ENCODE results near the gene DUSP5. TPM values are rescaled to one million over a fixed set of nuclear protein-coding genes. Genes with fewer than 3 reads are reported as not detected.
A peak's percentile ranks its signal among the peaks of the same experiment; 100 is the strongest.

DUSP5 gene
- total and polyA plus RNA-seq, 2 of the 8 experiments (the other 6 are each of a cell fraction or from before 2014, with no cell fraction given), result 13.6 to 30.3 TPM

- peak overlapping the region in 1 of 2 experiments; percentile 44; a peak in 1 of 4 replicates for H3K4me2 ChIP-seq (ENCODE audit: insufficient read depth in 1 of 2, low read depth in 2 of 2, low read length in 2 of 2)
- H3K23me2 ChIP-seq (ENCODE audit: low read depth, low read length), result peaks cover 6% of the 10 kb centered on the region; the same call in 1 of the 2 replicates
- no peak overlapping the region for H3K9ac ChIP-seq (replicated peaks in 1 of 4; ENCODE audit: extremely low read depth in 1 of 4, low read depth in 3 of 4, low read length in 3 of 4)
- CTCF ChIA-PET (ENCODE audit: partially characterized antibody), result interaction anchor here (0.9 to 6.1 kb wide), 4 partner anchors 35 to 148 kb away, joined by 3 to 31 read pairs (median 12); no protein-coding TSS in a partner anchor
- H3K14ac ChIP-seq (ENCODE audit: insufficient read length), result no peak overlapping the region
- H2AK5ac ChIP-seq (ENCODE audit: low read depth, low read length), result no peak overlapping the region
- DNase-seq (ENCODE audit: low read depth in 1 of 2, low spot score in 2 of 2) (no peak), FAIRE-seq (no peak)
- H2BK5ac ChIP-seq (ENCODE audit: low read depth, low read length), result no peak overlapping the region
- no peak overlapping the region for H2BK15ac ChIP-seq (ENCODE audit: low read length)
- TF ChIP-seq SAP30 (IDR thresholded peaks at IDR 0.05; ENCODE audit: insufficient read depth, insufficient replicate concordance, low read length) (no peak), USF2 (IDR thresholded peaks at IDR 0.05; ENCODE audit: low read length) (no peak), POLR2A (IDR thresholded peaks at IDR 0.05; ENCODE audit: control extremely low read depth in 1 of 2, low read depth in 2 of 2, low read length in 2 of 2) (no peak), JUN (IDR thresholded peaks at IDR 0.05; ENCODE audit: low read depth, low read length) (no peak), JUND (IDR thresholded peaks at IDR 0.05; ENCODE audit: low read length) (no peak)
- no peak overlapping the region for H2BK20ac ChIP-seq (ENCODE audit: low read length)
- H3K27ac ChIP-seq (ENCODE audit: low read depth, low read length), result no peak overlapping the region
- no peak overlapping the region for H4K5ac ChIP-seq (ENCODE audit: insufficient read length, low read depth, low read length)
- peaks cover 6 to 7% of the 10 kb centered on the region in 2 experiments for H4K20me1 ChIP-seq (replicated peaks in 1 of 2; ENCODE audit: control insufficient read depth in 1 of 2, insufficient read depth in 2 of 2, low read length in 2 of 2)
- peaks cover 3 to 13% (median 8%) of the 10 kb centered on the region in 4 experiments; a peak in 6 of 8 replicates for H3K36me3 ChIP-seq (ENCODE audit: control insufficient read depth in 2 of 4, insufficient read depth in 4 of 4, low read length in 3 of 4)
- no peak overlapping the region for H2AFZ ChIP-seq (ENCODE audit: low read length)
- H3K9me3 ChIP-seq (ENCODE audit: insufficient read depth in 2 of 2, low read depth in 1 of 2, low read length in 1 of 2), result no peaks in the 10 kb centered on the region
- no peak overlapping the region for H3K18ac ChIP-seq (ENCODE audit: extremely low read depth, low read length)
- H3K23ac ChIP-seq (ENCODE audit: insufficient read length), result no peak overlapping the region
- peaks cover 5 to 61% of the 10 kb centered on the region in 2 experiments for H3K79me2 ChIP-seq (ENCODE audit: control insufficient read depth in 1 of 2, insufficient read depth in 2 of 2, low read length in 2 of 2)
- POLR2A ChIA-PET (ENCODE audit: partially characterized antibody), result interaction anchor here (0.6 kb wide), 1 partner anchor 214 kb away, joined by 4 read pairs; no protein-coding TSS in a partner anchor
- peaks cover 10% of the 10 kb centered on the region for H3K79me1 ChIP-seq (ENCODE audit: low read depth, low read length)
- peaks cover 0 to 21% (median 8%) of the 10 kb centered on the region in 4 experiments; a peak in 5 of 7 replicates for H3K27me3 ChIP-seq (replicated peaks in 1 of 4; ENCODE audit: control insufficient read depth in 3 of 4, extremely low read depth in 1 of 4, insufficient read depth in 3 of 4, low read length in 3 of 4)
- H3K4me3 ChIP-seq (ENCODE audit: extremely low read depth in 1 of 4, insufficient read depth in 2 of 4, low read depth in 3 of 4, low read length in 4 of 4), result no peak overlapping the region
- H3K4ac ChIP-seq (replicated peaks; ENCODE audit: insufficient read length, low read depth, low read length), result no peak overlapping the region
- 92% methylated on average over 6 of the region's 6 CpGs; no CpG with 5 or more reads in 1 of the 2 experiments for WGBS, 2 experiments (ENCODE audit: extremely low coverage in 1 of 2, insufficient coverage in 1 of 2, insufficient read length in 1 of 2, insufficient replicate concordance in 2 of 2, low coverage in 1 of 2, low lambda C conversion rate in 2 of 2, missing lambda C conversion rate in 1 of 2)
- H3K4me1 ChIP-seq (replicated peaks in 1 of 4; ENCODE audit: control insufficient read depth in 3 of 4, insufficient read depth in 4 of 4, low read length in 3 of 4), result peaks cover 7 to 22% (median 14%) of the 10 kb centered on the region in 4 experiments
- H2BK12ac ChIP-seq (ENCODE audit: low read depth, low read length), result no peak overlapping the region
- no peak overlapping the region for H2BK120ac ChIP-seq (replicated peaks; ENCODE audit: low read depth, low read length)
- no peak overlapping the region for H4K8ac ChIP-seq (ENCODE audit: extremely low read depth, insufficient read depth, low read length)
- H3K56ac ChIP-seq (replicated peaks; ENCODE audit: insufficient read length, low read depth, low read length), result no peak overlapping the region
- no peak overlapping the region for H4K91ac ChIP-seq (replicated peaks; ENCODE audit: insufficient read length, low read length)
These were observed 4.6 kb downstream of the DUSP5 start for GRCh38 chr10:110502072-110502845.
